ENCODE results near the gene TOPBP1. TPM values are rescaled to one million over a fixed set of nuclear protein-coding genes. Genes with fewer than 3 reads are reported as not detected.
A peak's percentile ranks its signal among the peaks of the same experiment; 100 is the strongest.

The TOPBP1 gene
- total RNA-seq, 1 donor from 2014 or later: 23.9 TPM

DNA sequence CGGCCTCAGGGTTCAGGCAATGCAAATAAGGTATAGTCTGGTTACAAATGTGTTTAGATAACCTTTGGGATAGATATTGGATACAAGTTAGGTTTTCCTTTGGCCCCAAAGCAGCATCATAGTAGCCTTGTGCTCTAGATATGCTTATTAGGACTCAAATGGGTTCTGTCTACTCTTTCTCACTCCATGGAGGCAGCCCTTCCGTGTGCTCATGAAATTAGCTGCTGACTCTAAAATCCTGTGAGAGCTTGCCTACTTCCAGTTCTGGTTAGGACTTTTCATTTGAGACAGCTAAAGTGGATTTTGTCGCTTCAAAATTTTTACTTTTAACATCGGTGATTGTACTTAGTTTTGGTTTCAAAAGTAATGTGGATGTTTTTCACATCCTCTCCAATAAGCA lies 86.7 kb downstream of the TOPBP1 start:
- H3K36me3 ChIP-seq (ENCODE audit: insufficient read depth, low read length): peaks cover 30% of the 10 kb centered on the region
- no peak overlapping the region for H2AFZ ChIP-seq (ENCODE audit: low read depth, low read length)
- Mint-ChIP-seq H3K36me3 (ENCODE audit: low read depth, unreplicated experiment) (peaks cover 29% of the 10 kb centered on the region), H3K4me3 (ENCODE audit: unreplicated experiment) (peak overlapping the region; percentile 93), H3K27ac (ENCODE audit: unreplicated experiment) (peak overlapping the region; percentile 94), H3K27me3 (ENCODE audit: low read depth, unreplicated experiment) (no peaks in the 10 kb centered on the region), H3K4me1 (ENCODE audit: low read depth, unreplicated experiment) (peaks cover 40% of the 10 kb centered on the region), H3K9me3 (ENCODE audit: unreplicated experiment) (no peaks in the 10 kb centered on the region)
- H3K9ac ChIP-seq (ENCODE audit: low read length): peak overlapping the region; percentile 91
- no peaks in the 10 kb centered on the region for H3K9me3 ChIP-seq (ENCODE audit: insufficient read depth, low read depth, low read length)
- H3K27ac ChIP-seq (ENCODE audit: low read depth, low read length): peak overlapping the region; percentile 91
- H4K20me1 ChIP-seq (ENCODE audit: insufficient read depth, low read length): peaks cover 53% of the 10 kb centered on the region
- peaks cover 55% of the 10 kb centered on the region for H3K79me2 ChIP-seq (ENCODE audit: insufficient read depth, low read length)
- H3K4me2 ChIP-seq (ENCODE audit: low read length): peak overlapping the region; percentile 88
- H3K4me1 ChIP-seq (ENCODE audit: insufficient read depth, low read length): peaks cover 42% of the 10 kb centered on the region
- peak overlapping the region; percentile 93 for H3K4me3 ChIP-seq (ENCODE audit: insufficient read depth, low read depth, low read length)
- FAIRE-seq: no peak
- H3K27me3 ChIP-seq (ENCODE audit: insufficient read depth, low read length): no peaks in the 10 kb centered on the region
- TF ChIP-seq EZH2 (IDR thresholded peaks at IDR 0.05; ENCODE audit: insufficient read depth, low read length): no peak
- TF ChIP-seq, protein P1, sequence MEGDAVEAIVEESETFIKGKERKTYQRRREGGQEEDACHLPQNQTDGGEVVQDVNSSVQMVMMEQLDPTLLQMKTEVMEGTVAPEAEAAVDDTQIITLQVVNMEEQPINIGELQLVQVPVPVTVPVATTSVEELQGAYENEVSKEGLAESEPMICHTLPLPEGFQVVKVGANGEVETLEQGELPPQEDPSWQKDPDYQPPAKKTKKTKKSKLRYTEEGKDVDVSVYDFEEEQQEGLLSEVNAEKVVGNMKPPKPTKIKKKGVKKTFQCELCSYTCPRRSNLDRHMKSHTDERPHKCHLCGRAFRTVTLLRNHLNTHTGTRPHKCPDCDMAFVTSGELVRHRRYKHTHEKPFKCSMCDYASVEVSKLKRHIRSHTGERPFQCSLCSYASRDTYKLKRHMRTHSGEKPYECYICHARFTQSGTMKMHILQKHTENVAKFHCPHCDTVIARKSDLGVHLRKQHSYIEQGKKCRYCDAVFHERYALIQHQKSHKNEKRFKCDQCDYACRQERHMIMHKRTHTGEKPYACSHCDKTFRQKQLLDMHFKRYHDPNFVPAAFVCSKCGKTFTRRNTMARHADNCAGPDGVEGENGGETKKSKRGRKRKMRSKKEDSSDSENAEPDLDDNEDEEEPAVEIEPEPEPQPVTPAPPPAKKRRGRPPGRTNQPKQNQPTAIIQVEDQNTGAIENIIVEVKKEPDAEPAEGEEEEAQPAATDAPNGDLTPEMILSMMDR (IDR thresholded peaks at IDR 0.05; ENCODE audit: insufficient read depth, low read depth, low read length): no peak
- DNase-seq (ENCODE audit: low read depth): no peak

DNA sequence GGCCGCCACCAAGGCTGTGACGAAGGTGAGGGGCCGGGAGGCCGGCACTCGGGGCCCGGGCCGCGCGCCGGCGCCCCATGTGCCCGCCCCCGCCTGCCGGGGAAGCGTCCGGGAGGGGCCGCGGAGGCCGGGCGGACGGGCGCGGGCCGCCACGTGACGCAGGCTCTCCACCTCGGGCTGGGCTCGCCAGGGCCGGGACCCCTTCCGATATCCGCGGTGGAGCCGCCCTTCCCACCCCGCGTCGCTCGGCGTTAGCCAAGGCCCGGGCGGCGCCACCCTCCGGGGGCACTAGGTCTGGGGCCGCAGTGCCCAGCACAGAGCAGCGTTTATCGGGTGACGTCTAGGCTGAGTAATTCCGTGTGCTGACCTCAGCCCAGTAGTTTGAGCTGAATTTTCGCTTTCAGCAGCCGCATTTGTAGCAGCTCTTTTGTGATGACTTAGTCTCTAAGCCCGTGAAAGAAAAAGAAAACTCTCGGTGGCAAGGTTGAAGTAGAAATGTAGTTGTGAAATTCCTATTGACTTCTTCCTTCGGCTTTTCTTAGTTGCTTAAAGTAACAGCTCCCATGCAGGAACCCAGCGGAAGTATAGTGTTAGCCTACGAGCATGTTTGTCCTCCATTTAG lies 87.4 kb downstream of the TOPBP1 start:
- Mint-ChIP-seq H3K4me1 (ENCODE audit: low read depth, unreplicated experiment) (peaks cover 46% of the 10 kb centered on the region), H3K9me3 (ENCODE audit: unreplicated experiment) (no peaks in the 10 kb centered on the region), H3K4me3 (ENCODE audit: unreplicated experiment) (peak overlapping the region; percentile 93), H3K27me3 (ENCODE audit: low read depth, unreplicated experiment) (no peaks in the 10 kb centered on the region), H3K27ac (ENCODE audit: unreplicated experiment) (peak overlapping the region; percentile 94), H3K36me3 (ENCODE audit: low read depth, unreplicated experiment) (peaks cover 26% of the 10 kb centered on the region)
- Histone ChIP-seq H3K79me2 (ENCODE audit: insufficient read depth, low read length) (peaks cover 50% of the 10 kb centered on the region), H3K4me2 (ENCODE audit: low read length) (peak overlapping the region; percentile 88), H3K9me3 (ENCODE audit: insufficient read depth, low read depth, low read length) (no peaks in the 10 kb centered on the region), H3K36me3 (ENCODE audit: insufficient read depth, low read length) (peaks cover 29% of the 10 kb centered on the region), H2AFZ (ENCODE audit: low read depth, low read length) (no peak overlapping the region), H3K27ac (ENCODE audit: low read depth, low read length) (peak overlapping the region; percentile 91), H3K27me3 (ENCODE audit: insufficient read depth, low read length) (no peaks in the 10 kb centered on the region), H3K9ac (ENCODE audit: low read length) (peak overlapping the region; percentile 91), H3K4me3 (ENCODE audit: insufficient read depth, low read depth, low read length) (peak overlapping the region; percentile 93), H3K4me1 (ENCODE audit: insufficient read depth, low read length) (peaks cover 49% of the 10 kb centered on the region), H4K20me1 (ENCODE audit: insufficient read depth, low read length) (peaks cover 50% of the 10 kb centered on the region)
- TF ChIP-seq, protein P1 (IDR thresholded peaks at IDR 0.05; ENCODE audit: insufficient read depth, low read depth, low read length): no peak
- no peak for TF ChIP-seq EZH2 (IDR thresholded peaks at IDR 0.05; ENCODE audit: insufficient read depth, low read length)
- FAIRE-seq (no peak), DNase-seq (ENCODE audit: low read depth) (peak; percentile 72)

DNA sequence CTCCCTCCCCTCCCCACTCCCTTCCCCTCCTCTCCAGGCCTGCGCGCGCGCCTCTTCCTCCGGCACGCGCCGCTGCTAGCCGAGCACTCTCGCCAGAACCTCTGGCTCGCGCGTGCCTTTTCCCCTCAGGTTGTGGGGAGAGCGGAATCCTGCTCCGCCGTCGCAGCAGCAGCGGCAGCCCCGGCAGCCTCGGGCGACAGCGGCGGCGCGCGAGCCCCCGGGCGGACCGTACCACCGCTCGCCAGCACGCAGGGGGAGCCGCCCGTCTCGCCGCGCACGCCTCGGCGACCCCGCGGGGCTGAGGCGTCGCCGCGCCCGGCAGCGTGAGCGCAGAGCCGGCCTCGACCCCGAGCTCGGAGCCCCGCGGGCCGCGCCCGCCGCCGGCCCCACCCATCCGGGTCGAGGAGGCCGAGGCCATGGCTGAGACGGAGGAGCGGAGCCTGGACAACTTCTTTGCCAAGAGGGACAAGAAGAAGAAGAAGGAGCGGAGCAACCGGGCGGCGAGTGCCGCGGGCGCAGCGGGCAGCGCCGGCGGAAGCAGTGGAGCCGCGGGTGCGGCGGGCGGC lies 88.0 kb downstream of the TOPBP1 start, which contains the start of gene CDV3:
Gene CDV3 (plus strand): TSS at position 58 of the 566 bp plus-strand sequence. CDS start 359 bp downstream, at position 417.
- H2AFZ ChIP-seq (ENCODE audit: low read depth, low read length): peak within 1 kb of the TSS; percentile 45
- FAIRE-seq (no peak), DNase-seq (ENCODE audit: low read depth) (no peak)
- Mint-ChIP-seq H3K4me3 (ENCODE audit: unreplicated experiment) (peak within 1 kb of the TSS; percentile 93), H3K4me1 (ENCODE audit: low read depth, unreplicated experiment) (peaks cover 47% of the 10 kb centered on the region), H3K9me3 (ENCODE audit: unreplicated experiment) (no peaks in the 10 kb centered on the region), H3K36me3 (ENCODE audit: low read depth, unreplicated experiment) (peaks cover 24% of the 10 kb centered on the region), H3K27me3 (ENCODE audit: low read depth, unreplicated experiment) (no peaks in the 10 kb centered on the region), H3K27ac (ENCODE audit: unreplicated experiment) (peak within 1 kb of the TSS; percentile 96)
- peak within 1 kb of the TSS; percentile 93 for H3K4me3 ChIP-seq (ENCODE audit: insufficient read depth, low read depth, low read length)
- peak within 1 kb of the TSS; percentile 91 for H3K27ac ChIP-seq (ENCODE audit: low read depth, low read length)
- peak within 1 kb of the TSS; percentile 88 for H3K4me2 ChIP-seq (ENCODE audit: low read length)
- peaks cover 55% of the 10 kb centered on the region for H3K4me1 ChIP-seq (ENCODE audit: insufficient read depth, low read length)
- H4K20me1 ChIP-seq (ENCODE audit: insufficient read depth, low read length): peaks cover 43% of the 10 kb centered on the region
- H3K79me2 ChIP-seq (ENCODE audit: insufficient read depth, low read length): peaks cover 43% of the 10 kb centered on the region
- no peaks in the 10 kb centered on the region for H3K9me3 ChIP-seq (ENCODE audit: insufficient read depth, low read depth, low read length)
- H3K36me3 ChIP-seq (ENCODE audit: insufficient read depth, low read length): peaks cover 22% of the 10 kb centered on the region
- no peak for TF ChIP-seq EZH2 (IDR thresholded peaks at IDR 0.05; ENCODE audit: insufficient read depth, low read length)
- TF ChIP-seq, protein P1 (IDR thresholded peaks at IDR 0.05; ENCODE audit: insufficient read depth, low read depth, low read length): no peak
- H3K9ac ChIP-seq (ENCODE audit: low read length): peak within 1 kb of the TSS; percentile 91
- no peaks in the 10 kb centered on the region for H3K27me3 ChIP-seq (ENCODE audit: insufficient read depth, low read length)
